K562 (cell line): Measurements from ENCODE around the gene EMC1. TPM values are rescaled to one million over a fixed set of nuclear protein-coding genes. Genes with fewer than 3 reads are reported as not detected.

Experiments
- ATAC-seq: fragments of 200-7000 bp; cut with Tn5 transposase; 3 replicates; pipeline ENCODE4 v1.9.1; 2020; ENCODE audit warnings: moderate library complexity
- BruUV-seq: library from RNA; stranded (reverse); fragments of 400-500 nt; replicated peaks from 2 replicates; lab custom pipeline; 2021; lab: Mats Ljungman, UMichigan
- CTCF ChIA-PET: fragments of 300-600 bp; formaldehyde crosslinking; extraction: SDS; loops from one replicate; lab custom pipeline; 2021; ENCODE audit warnings: low intra/inter-chr PET ratio; lab: Yijun Ruan, JAX
- POLR2A ChIA-PET: fragments of 300-600, 350-650 bp; sonication (Branson Sonifier 250); formaldehyde crosslinking; extraction: SDS; loops from one replicate; lab custom pipeline; 2021; ENCODE audit warnings: antibody characterized with exemption, inconsistent platforms; lab: Yijun Ruan, JAX
- DNase-seq, 4 experiments: peaks; one replicate each; pipeline versions ENCODE4 v3.0.0 to v3.0.0-alpha.2; 2011 to 2018; ENCODE audit warnings: low spot score in 3 of 4, mixed read lengths in 3 of 4; ENCODE audit errors: extremely low read depth in 1 of 4
- FAIRE-seq: peaks from 2 replicates; lab custom pipeline; 2011; peaks lifted over from hg19 to GRCh38; lab: Jason Lieb, UNC
- H2AFZ ChIP-seq: 2 replicates; pipeline ENCODE4 v1.6.0; 2011; ENCODE audit warnings: low read depth, low read length, control low read depth, inconsistent platforms
- H3K27ac ChIP-seq: fragments of 200-600 bp; 3 replicates; pipeline ENCODE4 v1.8.0; 2011; ENCODE audit warnings: low read depth, mild to moderate bottlenecking, control low read depth, inconsistent platforms, low read length, moderate library complexity, mixed read lengths; ENCODE audit errors: extremely low read depth
- H3K27me3 ChIP-seq, 2 experiments: fragments of 300-600 bp in 1 of 2; 2 replicates in 1 of 2; 3 replicates in 1 of 2; pipeline versions ENCODE4 v1.6.0 to v1.8.0; 2011; ENCODE audit warnings: inconsistent platforms in 2 of 2, low read length in 2 of 2, mild to moderate bottlenecking in 1 of 2, mixed read lengths in 1 of 2, moderate library complexity in 1 of 2; ENCODE audit not compliant: control insufficient read depth in 2 of 2, insufficient read depth in 2 of 2
- H3K36me3 ChIP-seq: fragments of 300-600 bp; 3 replicates; pipeline ENCODE4 v1.8.0; 2011; ENCODE audit warnings: mild to moderate bottlenecking, low read length, inconsistent platforms; ENCODE audit not compliant: control insufficient read depth, insufficient read depth
- H3K4me1 ChIP-seq, 2 experiments: fragments of 200-600 bp in 1 of 2; replicated peaks in 1 of 2; 2 replicates in 1 of 2; 3 replicates in 1 of 2; pipeline versions ENCODE4 v1.5.1 to v1.8.0; 2011; ENCODE audit warnings: inconsistent platforms in 2 of 2, low read length in 2 of 2, mild to moderate bottlenecking in 1 of 2, mixed read lengths in 1 of 2, moderate library complexity in 1 of 2; ENCODE audit not compliant: control insufficient read depth in 2 of 2, insufficient read depth in 2 of 2
- H3K4me2 ChIP-seq: 2 replicates; pipeline ENCODE4 v1.6.1; 2011; ENCODE audit warnings: low read length, control low read depth, inconsistent platforms, mixed read lengths; ENCODE audit not compliant: insufficient read depth
- H3K4me3 ChIP-seq: fragments of 200-600 bp; sonication (generic), shearing (Covaris generic); 2 replicates; pipeline ENCODE4 v1.5.1; 2016; ENCODE audit warnings: control low read depth, inconsistent platforms
- H3K79me2 ChIP-seq: fragments of 200-600 bp; 3 replicates; pipeline ENCODE4 v1.8.0; 2011; ENCODE audit warnings: low read length, inconsistent platforms; ENCODE audit not compliant: control insufficient read depth, insufficient read depth
- H3K9ac ChIP-seq, 2 experiments: 2 replicates each; pipeline versions ENCODE4 v1.6.0 to v1.6.1; 2011; ENCODE audit warnings: low read depth in 2 of 2, low read length in 2 of 2, control low read depth in 1 of 2, inconsistent platforms in 1 of 2, mild to moderate bottlenecking in 1 of 2, mixed read lengths in 1 of 2; ENCODE audit not compliant: insufficient read depth in 1 of 2
- H3K9me1 ChIP-seq: one replicate; pipeline ENCODE4 v1.6.0; 2011; ENCODE audit warnings: inconsistent platforms, mild to moderate bottlenecking, low read length, moderate library complexity; ENCODE audit not compliant: control insufficient read depth, insufficient read depth
- H3K9me3 ChIP-seq: replicated peaks from 2 replicates; pipeline ENCODE4 v1.5.1; 2011; ENCODE audit warnings: low read depth, low read length, inconsistent platforms; ENCODE audit not compliant: control insufficient read depth, insufficient read depth
- H4K20me1 ChIP-seq: replicated peaks from 2 replicates; pipeline ENCODE4 v1.6.1; 2011; ENCODE audit warnings: low read length, inconsistent platforms, mixed read lengths; ENCODE audit not compliant: control insufficient read depth, insufficient read depth
- MCM5 ChIP-seq: fragments of 450-650 bp; IDR thresholded peaks from 2 replicates; pipeline ENCODE4 v1.6.1; 2016; ENCODE audit warnings: low read depth
- NFE2L1 ChIP-seq: fragments of 450-650 bp; IDR thresholded peaks from 2 replicates; pipeline ENCODE4 v1.6.1; 2016; ENCODE audit warnings: missing genetic modification characterization, low read depth, mild to moderate bottlenecking, missing compliant biosample characterization, moderate library complexity, borderline replicate concordance
- POU5F1 ChIP-seq: fragments of 150-350 bp; IDR thresholded peaks from 2 replicates; pipeline ENCODE4 v1.6.1; 2014; ENCODE audit warnings: borderline replicate concordance, low read length, low read depth, mild to moderate bottlenecking; ENCODE audit not compliant: partially characterized antibody
- RBM25 ChIP-seq: fragments of 200-400 bp; formaldehyde crosslinking; IDR thresholded peaks from 2 replicates; pipeline ENCODE4 v1.6.1; 2018; ENCODE audit warnings: low read length, low read depth, moderate library complexity; ENCODE audit not compliant: severe bottlenecking
- SLC30A9 ChIP-seq: fragments of 250-450 bp; sonication (Bioruptor Pico); IDR thresholded peaks from 2 replicates; pipeline ENCODE4 v1.8.0; 2022; ENCODE audit warnings: mild to moderate bottlenecking, moderate library complexity
- WGBS: fragments of 100-300 bp; shearing (Covaris generic); methylation state at CpG from one replicate; pipeline ENCODE4 v1.1.6; 2016; ENCODE audit warnings: low coverage, mixed read lengths; ENCODE audit not compliant: insufficient coverage; ENCODE audit errors: missing lambda C conversion rate; 5-methylcytosine and 5-hydroxymethylcytosine counted together
- in situ Hi-C: fragments of 300-500 bp; cut with MboI; formaldehyde crosslinking; loops from 4 replicates; pipeline ENCODE4 v1.15.0; 2018; ENCODE audit warnings: inconsistent platforms, mixed read lengths
- intact Hi-C: fragments of 100-400 bp; cut with micrococcal nuclease; formaldehyde crosslinking; loops from 2 replicates; pipeline ENCODE4 v1.14.2; 2022
- polyA plus RNA-seq, 8 experiments: library from polyadenylated mRNA; depleted of rRNA in 4 of 8; stranded (reverse) in 5 of 8; unstranded in 3 of 8; fragments of >200 nt; fragmentation: Nextera tagmentation in 2 of 8; fragmentation: Illumina TruSeq in 1 of 8; extraction: Ambion mirVana in 2 of 8; extraction: Trizol in 1 of 8; gene quantifications; 2 replicates each; pipeline versions ENCODE4 v1.2.1 to v1.2.3, GENCODE V29; 2011 to 2014; ENCODE audit warnings: inconsistent platforms in 1 of 8, missing spikeins in 1 of 8
- total RNA-seq, 7 experiments: library from RNA; depleted of rRNA in 6 of 7; stranded (reverse); fragments of >200 nt in 6 of 7; fragmentation: Illumina TruSeq in 2 of 7; extraction: Trizol in 2 of 7; gene quantifications; 2 replicates each; pipeline versions ENCODE4 v1.2.1 to v1.2.3, GENCODE V29; 2011 to 2021; ENCODE audit warnings: low replicate concordance in 1 of 7

Gene EMC1
- total and polyA plus RNA-seq, 9 of the 15 experiments (the other 6 are each of a cell fraction or from before 2014, with no cell fraction given), result 17.8 to 88.2 (median 37.4) TPM

GRCh38 chr1:19229828-19230325 lies 21.4 kb downstream of the EMC1 start:
- no peak overlapping the region for H3K9ac ChIP-seq
- no peak overlapping the region for H3K27ac ChIP-seq
- no peaks in the 10 kb centered on the region for H3K4me1 ChIP-seq
- CTCF ChIA-PET, result no interaction called here
- no peaks in the 10 kb centered on the region for H3K9me3 ChIP-seq
- POLR2A ChIA-PET, result interaction anchor here (1.3 to 2.6 kb wide), 2 partner anchors 9 to 22 kb away, joined by 5 to 11 read pairs; no protein-coding TSS in a partner anchor
- no TSS peak for BruUV-seq
- FAIRE-seq (no peak), ATAC-seq (no peak), DNase-seq (no peak)
- in situ Hi-C loops, result loop anchor here (10.0 kb wide), 1 partner anchor 325 kb away; the partner anchor contains the start of gene ALDH4A1
- no peaks in the 10 kb centered on the region for H3K9me1 ChIP-seq
- WGBS, result 90% methylated on average over 6 of the region's 6 CpGs
- no peak overlapping the region for H2AFZ ChIP-seq
- no peaks in the 10 kb centered on the region for H3K27me3 ChIP-seq
- TF ChIP-seq SLC30A9 (no peak), NFE2L1 (tag) (no peak), MCM5 (no peak)
- no peak overlapping the region for H3K4me3 ChIP-seq
- H3K79me2 ChIP-seq, result no peaks in the 10 kb centered on the region
- H4K20me1 ChIP-seq, result peaks cover 3% of the 10 kb centered on the region; the same call in 1 of the 2 replicates
- intact Hi-C loops, result no loop called here
- no peak overlapping the region for H3K4me2 ChIP-seq
- H3K36me3 ChIP-seq, result peaks cover 98% of the 10 kb centered on the region

GRCh38 chr1:19229229-19229628 lies 22.1 kb downstream of the EMC1 start:
- no peak for TF ChIP-seq POU5F1
- TF ChIP-seq RBM25, result peak; percentile 44
- POLR2A ChIA-PET, result interaction anchor here (1.0 to 2.6 kb wide), 3 partner anchors 9 to 22 kb away, joined by 4 to 11 read pairs (median 5); partner anchors contain the start of genes EMC1 and MRTO4
- in situ Hi-C loops, result loop anchor here (10.0 kb wide), 1 partner anchor 324 kb away; the partner anchor contains the start of gene ALDH4A1

More at GRCh38 chr1:19229229-19229628, 22.1 kb downstream of the EMC1 start:
- Histone ChIP-seq H3K9me3 (no peaks in the 10 kb centered on the region), H4K20me1 (peaks cover 3% of the 10 kb centered on the region; the same call in 1 of the 2 replicates), H3K4me2 (no peak overlapping the region), H3K9ac (no peak overlapping the region), H3K36me3 (peaks cover 98% of the 10 kb centered on the region), H3K27ac (no peak overlapping the region), H3K4me1 (no peaks in the 10 kb centered on the region), H3K79me2 (no peaks in the 10 kb centered on the region), H3K27me3 (no peaks in the 10 kb centered on the region), H3K4me3 (no peak overlapping the region), H3K9me1 (no peaks in the 10 kb centered on the region), H2AFZ (no peak overlapping the region)
- CTCF ChIA-PET, result no interaction called here
- intact Hi-C loops, result no loop called here
- no peak for ATAC-seq
- no peak for FAIRE-seq
- WGBS, result 82% methylated on average over 3 of the region's 3 CpGs
- no TSS peak for BruUV-seq
- DNase-seq, result no peak
